Ascending aorta (tissue), 2 donors: ENCODE results near the gene ZFYVE21. TPM values are rescaled to one million over a fixed set of nuclear protein-coding genes. Genes with fewer than 3 reads are reported as not detected.

Experiments used
- DNase-seq, 2 donors: peaks; one replicate each; pipeline ENCODE4 v3.0.0-alpha.2; 2019; ENCODE audit warnings: low spot score in 2 of 2
- H3K27ac ChIP-seq, 2 donors: fragments of 200-600 bp; sonication (generic); one replicate each; pipeline ENCODE4 v1.5.1; 2016 to 2017; ENCODE audit warnings: mild to moderate bottlenecking in 1 of 2
- H3K27me3 ChIP-seq: fragments of 200-600 bp; sonication (generic); one replicate; pipeline ENCODE4 v1.5.1; 2017
- H3K36me3 ChIP-seq, 2 donors: fragments of 200-600 bp; sonication (generic); one replicate each; pipeline ENCODE4 v1.5.1; 2016
- H3K4me1 ChIP-seq, 2 donors: fragments of 200-600 bp; sonication (generic); one replicate each; pipeline ENCODE4 v1.5.1; 2016 to 2017; ENCODE audit warnings: mild to moderate bottlenecking in 1 of 2
- H3K4me3 ChIP-seq, 2 donors: fragments of 200-600 bp; sonication (generic); one replicate each; pipeline ENCODE4 v1.5.1; 2016 to 2017; ENCODE audit warnings: mild to moderate bottlenecking in 1 of 2
- H3K9me3 ChIP-seq, 2 donors: fragments of 200-600 bp; sonication (generic); one replicate each; pipeline ENCODE4 v1.5.1; 2016
- intact Hi-C: fragments of 100-400 bp; cut with DNase I; formaldehyde crosslinking; loops from one replicate; pipeline ENCODE4 v1.15.1; 2023
- total RNA-seq: library from RNA; depleted of rRNA; stranded (reverse); fragments of >200 nt; gene quantifications from one replicate; pipeline ENCODE4 v1.1.0, GENCODE V29; 2016
- TF ChIP-seq, protein P1 (sequence below), 3 experiments: fragments of 200-600 bp in 2 of 3; fragments of 450-650 bp in 1 of 3; sonication (generic) in 2 of 3; IDR thresholded peaks; one replicate each; pipeline ENCODE4 v1.5.1; 2016 to 2019; ENCODE audit warnings: antibody characterized with exemption in 3 of 3, mild to moderate bottlenecking in 1 of 3, moderate library complexity in 1 of 3

Gene ZFYVE21
- total RNA-seq, 1 donor from 2014 or later = 219 TPM

- DNase-seq = no peak
- Histone ChIP-seq H3K27ac (no peak overlapping the region), H3K36me3 (peaks cover 13 to 19% of the 10 kb centered on the region in 2 donors), H3K27me3 (no peaks in the 10 kb centered on the region), H3K9me3 (no peaks in the 10 kb centered on the region), H3K4me3 (no peak overlapping the region), H3K4me1 (no peaks in the 10 kb centered on the region)
- TF ChIP-seq, protein P1, sequence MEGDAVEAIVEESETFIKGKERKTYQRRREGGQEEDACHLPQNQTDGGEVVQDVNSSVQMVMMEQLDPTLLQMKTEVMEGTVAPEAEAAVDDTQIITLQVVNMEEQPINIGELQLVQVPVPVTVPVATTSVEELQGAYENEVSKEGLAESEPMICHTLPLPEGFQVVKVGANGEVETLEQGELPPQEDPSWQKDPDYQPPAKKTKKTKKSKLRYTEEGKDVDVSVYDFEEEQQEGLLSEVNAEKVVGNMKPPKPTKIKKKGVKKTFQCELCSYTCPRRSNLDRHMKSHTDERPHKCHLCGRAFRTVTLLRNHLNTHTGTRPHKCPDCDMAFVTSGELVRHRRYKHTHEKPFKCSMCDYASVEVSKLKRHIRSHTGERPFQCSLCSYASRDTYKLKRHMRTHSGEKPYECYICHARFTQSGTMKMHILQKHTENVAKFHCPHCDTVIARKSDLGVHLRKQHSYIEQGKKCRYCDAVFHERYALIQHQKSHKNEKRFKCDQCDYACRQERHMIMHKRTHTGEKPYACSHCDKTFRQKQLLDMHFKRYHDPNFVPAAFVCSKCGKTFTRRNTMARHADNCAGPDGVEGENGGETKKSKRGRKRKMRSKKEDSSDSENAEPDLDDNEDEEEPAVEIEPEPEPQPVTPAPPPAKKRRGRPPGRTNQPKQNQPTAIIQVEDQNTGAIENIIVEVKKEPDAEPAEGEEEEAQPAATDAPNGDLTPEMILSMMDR (IDR thresholded peaks at IDR 0.05) = no peak
- intact Hi-C loops = no loop called here
Measured at GRCh38 chr14:103746701-103747100, 31.1 kb downstream of the ZFYVE21 start.

- TF ChIP-seq, protein P1 (IDR thresholded peaks at IDR 0.05) = no peak
- Histone ChIP-seq H3K4me3 (no peak overlapping the region), H3K27me3 (no peaks in the 10 kb centered on the region), H3K36me3 (peaks cover 20 to 25% of the 10 kb centered on the region in 2 donors), H3K4me1 (no peaks in the 10 kb centered on the region), H3K9me3 (no peaks in the 10 kb centered on the region), H3K27ac (no peak overlapping the region)
- intact Hi-C loops = no loop called here
- DNase-seq = no peak
Measured at GRCh38 chr14:103748534-103748857, 32.9 kb downstream of the ZFYVE21 start.

DNA sequence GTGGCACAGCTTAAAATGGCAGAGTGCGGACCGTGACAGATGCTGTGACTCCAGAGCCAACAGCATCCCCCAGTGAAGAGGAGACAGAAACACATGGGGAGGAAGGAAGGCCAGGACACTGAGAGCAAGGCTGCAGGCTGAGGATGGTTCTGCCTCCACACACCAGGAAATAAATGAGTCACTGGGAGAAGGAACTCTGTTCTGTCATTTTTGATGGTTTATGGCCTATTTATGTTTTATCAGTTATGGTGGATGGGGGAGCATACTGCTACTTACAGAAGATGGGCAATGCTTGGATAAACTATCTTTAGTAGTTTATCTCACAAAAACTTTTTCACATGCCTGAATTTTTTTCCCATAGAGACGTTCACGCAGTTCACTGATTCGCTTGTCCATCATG, 33.8 kb downstream of the ZFYVE21 start:
- H3K9me3 ChIP-seq = no peaks in the 10 kb centered on the region
- H3K36me3 ChIP-seq = peaks cover 17 to 29% of the 10 kb centered on the region in 2 donors
- H3K27me3 ChIP-seq = no peaks in the 10 kb centered on the region
- no peak for DNase-seq
- TF ChIP-seq, protein P1 (IDR thresholded peaks at IDR 0.05) = no peak
- no peak overlapping the region for H3K4me3 ChIP-seq
- intact Hi-C loops = no loop called here
- no peak overlapping the region for H3K27ac ChIP-seq
- no peaks in the 10 kb centered on the region for H3K4me1 ChIP-seq

GRCh38 chr14:103749860-103750259, 34.2 kb downstream of the ZFYVE21 start:
- intact Hi-C loops = no loop called here
- Histone ChIP-seq H3K4me1 (no peaks in the 10 kb centered on the region), H3K36me3 (peaks cover 17 to 26% of the 10 kb centered on the region in 2 donors), H3K4me3 (no peak overlapping the region), H3K27me3 (no peaks in the 10 kb centered on the region), H3K9me3 (no peaks in the 10 kb centered on the region), H3K27ac (no peak overlapping the region)
- DNase-seq = no peak
- TF ChIP-seq, protein P1 (IDR thresholded peaks at IDR 0.05) = peak in 1 of 3 experiments; percentile 29

DNA sequence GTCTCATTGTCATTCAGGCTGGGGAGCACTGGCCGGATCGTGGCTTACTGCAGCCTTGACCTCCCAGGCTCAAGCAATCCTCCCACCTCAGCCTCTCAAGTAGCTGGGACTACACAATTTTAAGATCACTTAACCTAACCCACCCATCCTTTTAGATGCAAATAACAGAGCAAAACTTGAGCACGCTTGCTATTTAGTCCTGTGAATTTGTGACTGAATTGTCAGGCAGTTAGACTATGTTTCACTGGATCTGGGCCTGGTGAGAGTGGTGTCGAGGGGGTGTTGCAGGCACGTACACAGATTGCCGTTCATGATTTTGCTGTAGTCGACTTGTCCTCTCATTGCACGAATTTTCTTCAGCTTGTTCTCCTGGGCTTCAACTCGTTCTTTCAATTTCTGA, 38.2 kb downstream of the ZFYVE21 start:
- H3K27ac ChIP-seq = no peak overlapping the region
- intact Hi-C loops = no loop called here
- H3K4me3 ChIP-seq = no peak overlapping the region
- H3K36me3 ChIP-seq = peaks cover 17 to 22% of the 10 kb centered on the region in 2 donors
- no peaks in the 10 kb centered on the region for H3K4me1 ChIP-seq
- H3K9me3 ChIP-seq = no peaks in the 10 kb centered on the region
- no peaks in the 10 kb centered on the region for H3K27me3 ChIP-seq
- TF ChIP-seq, protein P1 (IDR thresholded peaks at IDR 0.05) = no peak
- DNase-seq = no peak

DNA sequence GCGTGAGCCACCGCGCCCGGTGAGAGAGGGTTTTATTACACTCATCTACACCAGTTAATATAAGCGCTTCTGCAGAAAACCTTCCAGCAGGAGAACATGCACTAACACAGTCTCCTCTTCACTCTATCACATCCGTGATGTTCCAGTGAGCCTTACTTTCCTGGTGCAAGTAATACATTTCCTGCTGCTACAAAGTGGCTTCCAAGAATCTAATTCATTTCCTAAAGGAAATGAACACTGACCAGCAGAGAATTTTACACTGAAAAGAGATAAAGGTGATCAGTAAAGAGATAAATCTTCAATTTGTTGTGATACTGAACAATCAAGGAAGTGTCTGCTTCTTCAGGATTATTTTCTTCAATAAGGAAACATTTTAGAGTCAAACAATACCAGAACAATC, 39.5 kb downstream of the ZFYVE21 start:
- TF ChIP-seq, protein P1 (IDR thresholded peaks at IDR 0.05) = no peak
- Histone ChIP-seq H3K4me1 (no peaks in the 10 kb centered on the region), H3K9me3 (no peaks in the 10 kb centered on the region), H3K27ac (no peak overlapping the region), H3K36me3 (peaks cover 7 to 14% of the 10 kb centered on the region in 2 donors), H3K27me3 (no peaks in the 10 kb centered on the region), H3K4me3 (no peak overlapping the region)
- no peak for DNase-seq
- intact Hi-C loops = no loop called here
